HEK293 (cell line): ENCODE results near the gene MFGE8.
A peak's percentile ranks its signal among the peaks of the same experiment; 100 is the strongest.

Experiments
- CTCF ChIA-PET: fragments of 350-600 bp; formaldehyde crosslinking; extraction: SDS; loops from one replicate; lab custom pipeline; 2021; ENCODE audit warnings: antibody characterized with exemption; lab: Yijun Ruan, JAX
- POLR2A ChIA-PET: fragments of 300-600 bp; formaldehyde crosslinking; extraction: SDS; loops from one replicate; lab custom pipeline; 2020; ENCODE audit warnings: antibody characterized with exemption, inconsistent platforms; lab: Yijun Ruan, JAX
- H3K27ac ChIP-seq: fragments of 200-500 bp; sonication (Bioruptor generic); 2 replicates; pipeline ENCODE4 v1.5.1; 2014; ENCODE audit warnings: low read depth, low read length, control low read depth, inconsistent platforms; ENCODE audit errors: extremely low read depth
- H3K36me3 ChIP-seq, 2 experiments: fragments of 200-500 bp in 1 of 2; sonication (Bioruptor generic) in 1 of 2; 1 replicate in 1 of 2; 2 replicates in 1 of 2; pipeline ENCODE4 v1.5.1; 2014 to 2017; ENCODE audit warnings: inconsistent platforms in 2 of 2, low read length in 2 of 2; ENCODE audit not compliant: control insufficient read depth in 2 of 2, insufficient read depth in 1 of 2
- H3K4me1 ChIP-seq: fragments of 200-500 bp; sonication (Bioruptor generic); 2 replicates; pipeline ENCODE4 v1.5.1; 2014; ENCODE audit warnings: mild to moderate bottlenecking, low read length, inconsistent platforms; ENCODE audit not compliant: control insufficient read depth, insufficient read depth
- H3K4me3 ChIP-seq: 2 replicates; pipeline ENCODE4 v1.5.1; 2011; ENCODE audit warnings: low read depth, mild to moderate bottlenecking, control low read depth, low read length, moderate library complexity
- H3K9me3 ChIP-seq: fragments of 200-500 bp; sonication (Bioruptor generic); 2 replicates; pipeline ENCODE4 v1.5.1; 2014; ENCODE audit warnings: low read depth, low read length, inconsistent platforms; ENCODE audit not compliant: control insufficient read depth, insufficient read depth
- BCL6B ChIP-seq: fragments of 450-650 bp; formaldehyde crosslinking; IDR thresholded peaks from 2 replicates; pipeline ENCODE4 v1.5.1; 2017; ENCODE audit warnings: missing biosample characterization, missing genetic modification characterization
- EGR2 ChIP-seq: fragments of 450-650 bp; formaldehyde crosslinking; IDR thresholded peaks from 2 replicates; pipeline ENCODE4 v1.5.1; 2016; ENCODE audit warnings: low read depth, missing biosample characterization, missing genetic modification characterization
- HOXD13 ChIP-seq: sonication (generic); formaldehyde crosslinking; IDR thresholded peaks from 2 replicates; pipeline ENCODE4 v1.8.0; 2022; ENCODE audit warnings: missing genetic modification reagents, borderline replicate concordance
- ZNF16 ChIP-seq: fragments of 450-650 bp; formaldehyde crosslinking; IDR thresholded peaks from 2 replicates; pipeline ENCODE4 v1.5.1; 2016; ENCODE audit warnings: low read depth, missing biosample characterization, missing genetic modification characterization
- ZNF629 ChIP-seq: fragments of 450-650 bp; formaldehyde crosslinking; IDR thresholded peaks from 2 replicates; pipeline ENCODE4 v1.5.1; 2017; ENCODE audit warnings: missing biosample characterization, missing genetic modification characterization
- TF ChIP-seq, protein P1 (sequence below): fragments of 450-650 bp; formaldehyde crosslinking; IDR thresholded peaks from 2 replicates; pipeline ENCODE4 v1.5.1; 2016; ENCODE audit warnings: missing biosample characterization, missing genetic modification characterization, borderline replicate concordance
- TF ChIP-seq, protein P2 (sequence below): fragments of 450-650 bp; formaldehyde crosslinking; IDR thresholded peaks from 2 replicates; pipeline ENCODE4 v1.5.1; 2016; ENCODE audit warnings: missing biosample characterization, missing genetic modification characterization
- TF ChIP-seq, protein P3 (sequence below): fragments of 450-650 bp; formaldehyde crosslinking; IDR thresholded peaks from 2 replicates; pipeline ENCODE4 v1.5.1; 2016; ENCODE audit warnings: missing biosample characterization, missing genetic modification characterization

MFGE8 gene

GRCh38 chr15:88902846-88903245, 10.3 kb downstream of the MFGE8 start:
- peaks cover 11 to 82% of the 10 kb centered on the region in 2 experiments; a peak in 2 of 3 replicates for H3K36me3 ChIP-seq
- no peaks in the 10 kb centered on the region for H3K9me3 ChIP-seq
- no peak overlapping the region for H3K4me3 ChIP-seq
- CTCF ChIA-PET: interaction anchor here (0.5 to 5.1 kb wide), 18 partner anchors 9 to 1456 kb away, joined by 3 to 65 read pairs (median 4); no protein-coding TSS in a partner anchor
- no peak overlapping the region for H3K27ac ChIP-seq
- POLR2A ChIA-PET: interaction anchor here (1.0 to 2.0 kb wide), 2 partner anchors 9 to 11 kb away, joined by 3 to 7 read pairs; partner anchors contain the start of gene MFGE8
- peaks cover 5% of the 10 kb centered on the region for H3K4me1 ChIP-seq
- TF ChIP-seq, protein P1, sequence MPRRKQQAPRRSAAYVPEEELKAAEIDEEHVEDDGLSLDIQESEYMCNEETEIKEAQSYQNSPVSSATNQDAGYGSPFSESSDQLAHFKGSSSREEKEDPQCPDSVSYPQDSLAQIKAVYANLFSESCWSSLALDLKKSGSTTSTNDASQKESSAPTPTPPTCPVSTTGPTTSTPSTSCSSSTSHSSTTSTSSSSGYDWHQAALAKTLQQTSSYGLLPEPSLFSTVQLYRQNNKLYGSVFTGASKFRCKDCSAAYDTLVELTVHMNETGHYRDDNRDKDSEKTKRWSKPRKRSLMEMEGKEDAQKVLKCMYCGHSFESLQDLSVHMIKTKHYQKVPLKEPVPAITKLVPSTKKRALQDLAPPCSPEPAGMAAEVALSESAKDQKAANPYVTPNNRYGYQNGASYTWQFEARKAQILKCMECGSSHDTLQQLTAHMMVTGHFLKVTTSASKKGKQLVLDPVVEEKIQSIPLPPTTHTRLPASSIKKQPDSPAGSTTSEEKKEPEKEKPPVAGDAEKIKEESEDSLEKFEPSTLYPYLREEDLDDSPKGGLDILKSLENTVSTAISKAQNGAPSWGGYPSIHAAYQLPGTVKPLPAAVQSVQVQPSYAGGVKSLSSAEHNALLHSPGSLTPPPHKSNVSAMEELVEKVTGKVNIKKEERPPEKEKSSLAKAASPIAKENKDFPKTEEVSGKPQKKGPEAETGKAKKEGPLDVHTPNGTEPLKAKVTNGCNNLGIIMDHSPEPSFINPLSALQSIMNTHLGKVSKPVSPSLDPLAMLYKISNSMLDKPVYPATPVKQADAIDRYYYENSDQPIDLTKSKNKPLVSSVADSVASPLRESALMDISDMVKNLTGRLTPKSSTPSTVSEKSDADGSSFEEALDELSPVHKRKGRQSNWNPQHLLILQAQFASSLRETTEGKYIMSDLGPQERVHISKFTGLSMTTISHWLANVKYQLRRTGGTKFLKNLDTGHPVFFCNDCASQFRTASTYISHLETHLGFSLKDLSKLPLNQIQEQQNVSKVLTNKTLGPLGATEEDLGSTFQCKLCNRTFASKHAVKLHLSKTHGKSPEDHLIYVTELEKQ: no peak

DNA sequence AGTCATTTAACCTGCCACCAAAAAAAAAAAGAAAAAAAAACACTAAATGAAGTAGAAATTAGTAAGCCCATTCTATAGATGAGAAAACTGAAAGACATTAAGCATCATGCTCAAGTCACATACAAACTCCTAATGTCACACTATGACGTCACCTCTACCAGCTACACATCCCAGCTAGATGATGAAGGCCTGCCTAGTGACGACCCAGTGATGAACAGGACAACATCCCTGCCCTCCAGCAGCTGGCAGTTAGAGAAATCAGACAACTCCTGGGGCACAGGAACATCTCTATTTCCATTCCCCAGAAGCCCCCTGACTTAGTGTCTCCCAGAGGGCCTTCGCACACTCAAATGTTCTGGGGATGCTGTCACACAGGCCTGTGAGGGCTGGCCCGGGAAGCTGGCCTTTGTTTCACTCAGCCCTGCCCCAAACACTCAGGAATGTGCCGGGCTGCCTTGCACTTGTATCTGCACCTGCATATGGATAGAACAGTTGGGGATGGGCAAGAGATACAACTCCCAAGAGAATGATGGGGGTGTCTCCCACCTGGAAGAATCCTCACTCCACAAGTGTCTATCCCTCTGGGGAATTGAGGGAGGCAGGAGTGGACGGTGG, 10.9 kb downstream of the MFGE8 start:
- no peak overlapping the region for H3K4me3 ChIP-seq
- no peak for TF ChIP-seq HOXD13 (CRISPR knock-in tag)
- peak; percentile 58; the same call in 1 of the 2 replicates for TF ChIP-seq ZNF629 (tag by site-specific recombination)
- TF ChIP-seq, protein P2, sequence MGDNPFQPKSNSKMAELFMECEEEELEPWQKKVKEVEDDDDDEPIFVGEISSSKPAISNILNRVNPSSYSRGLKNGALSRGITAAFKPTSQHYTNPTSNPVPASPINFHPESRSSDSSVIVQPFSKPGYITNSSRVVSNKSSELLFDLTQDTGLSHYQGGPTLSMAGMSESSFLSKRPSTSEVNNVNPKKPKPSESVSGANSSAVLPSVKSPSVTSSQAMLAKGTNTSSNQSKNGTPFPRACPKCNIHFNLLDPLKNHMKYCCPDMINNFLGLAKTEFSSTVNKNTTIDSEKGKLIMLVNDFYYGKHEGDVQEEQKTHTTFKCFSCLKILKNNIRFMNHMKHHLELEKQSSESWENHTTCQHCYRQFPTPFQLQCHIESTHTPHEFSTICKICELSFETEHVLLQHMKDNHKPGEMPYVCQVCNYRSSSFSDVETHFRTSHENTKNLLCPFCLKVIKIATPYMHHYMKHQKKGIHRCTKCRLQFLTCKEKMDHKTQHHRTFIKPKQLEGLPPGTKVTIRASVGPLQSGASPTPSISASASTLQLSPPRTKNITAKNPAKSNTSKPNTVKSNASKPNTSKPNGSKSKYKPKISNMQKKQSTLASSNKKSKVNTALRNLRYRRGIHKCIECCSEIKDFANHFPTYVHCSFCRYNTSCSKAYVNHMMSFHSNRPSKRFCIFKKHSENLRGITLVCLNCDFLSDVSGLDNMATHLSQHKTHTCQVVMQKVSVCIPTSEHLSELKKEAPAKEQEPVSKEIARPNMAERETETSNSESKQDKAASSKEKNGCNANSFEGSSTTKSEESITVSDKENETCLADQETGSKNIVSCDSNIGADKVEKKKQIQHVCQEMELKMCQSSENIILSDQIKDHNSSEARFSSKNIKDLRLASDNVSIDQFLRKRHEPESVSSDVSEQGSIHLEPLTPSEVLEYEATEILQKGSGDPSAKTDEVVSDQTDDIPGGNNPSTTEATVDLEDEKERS: no peak
- TF ChIP-seq, protein P3, sequence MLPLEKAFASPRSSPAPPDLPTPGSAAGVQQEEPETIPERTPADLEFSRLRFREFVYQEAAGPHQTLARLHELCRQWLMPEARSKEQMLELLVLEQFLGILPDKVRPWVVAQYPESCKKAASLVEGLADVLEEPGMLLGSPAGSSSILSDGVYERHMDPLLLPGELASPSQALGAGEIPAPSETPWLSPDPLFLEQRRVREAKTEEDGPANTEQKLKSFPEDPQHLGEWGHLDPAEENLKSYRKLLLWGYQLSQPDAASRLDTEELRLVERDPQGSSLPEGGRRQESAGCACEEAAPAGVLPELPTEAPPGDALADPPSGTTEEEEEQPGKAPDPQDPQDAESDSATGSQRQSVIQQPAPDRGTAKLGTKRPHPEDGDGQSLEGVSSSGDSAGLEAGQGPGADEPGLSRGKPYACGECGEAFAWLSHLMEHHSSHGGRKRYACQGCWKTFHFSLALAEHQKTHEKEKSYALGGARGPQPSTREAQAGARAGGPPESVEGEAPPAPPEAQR: no peak
- ChIA-PET POLR2A (interaction anchor here (1.0 to 2.0 kb wide), 2 partner anchors 10 to 11 kb away, joined by 3 to 7 read pairs; partner anchors contain the start of gene MFGE8), CTCF (interaction anchor here (0.7 to 5.1 kb wide), 11 partner anchors 10 to 305 kb away, joined by 3 to 65 read pairs (median 5); no protein-coding TSS in a partner anchor)
- peaks cover 9% of the 10 kb centered on the region for H3K4me1 ChIP-seq
- no peaks in the 10 kb centered on the region for H3K9me3 ChIP-seq
- peaks cover 11 to 77% of the 10 kb centered on the region in 2 experiments; a peak in 2 of 3 replicates for H3K36me3 ChIP-seq
- H3K27ac ChIP-seq: no peak overlapping the region

DNA sequence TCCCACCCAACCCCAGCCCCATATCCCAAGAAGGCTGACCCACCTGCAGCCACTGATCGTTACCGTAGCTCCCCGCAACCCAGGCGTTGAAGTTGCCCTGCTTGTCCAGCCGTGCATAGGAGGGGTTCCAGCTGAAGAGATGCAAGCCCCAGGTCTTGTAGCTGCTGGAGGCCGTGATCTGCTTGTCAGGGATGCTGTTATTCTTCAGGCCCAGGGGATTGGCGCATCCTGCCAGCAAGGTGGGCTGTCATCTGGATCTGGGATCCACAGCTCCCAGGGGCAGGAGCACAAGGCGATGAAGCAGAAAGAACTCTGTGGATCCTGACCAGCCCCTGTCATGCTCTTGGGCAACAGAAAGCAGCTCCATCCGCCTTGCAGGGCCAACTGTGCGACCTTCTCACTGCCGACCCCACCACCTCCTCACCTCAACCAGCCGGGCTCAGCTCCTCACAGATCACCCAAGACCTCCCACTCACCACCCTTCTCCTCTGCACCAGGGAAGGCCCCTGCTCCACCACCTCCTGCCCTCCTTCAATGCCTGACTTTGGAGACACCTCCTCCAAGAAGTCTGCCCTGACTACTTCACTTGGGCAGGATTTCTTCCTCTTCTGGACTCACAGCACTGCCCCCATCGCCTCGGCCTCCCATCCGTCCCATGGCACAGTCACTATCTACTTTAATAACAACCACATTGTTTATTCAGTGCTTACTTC, 11.5 kb downstream of the MFGE8 start:
- CTCF ChIA-PET: interaction anchor here (0.6 to 5.1 kb wide), 11 partner anchors 10 to 347 kb away, joined by 3 to 65 read pairs (median 4); no protein-coding TSS in a partner anchor
- H3K4me1 ChIP-seq: peaks cover 14% of the 10 kb centered on the region
- H3K27ac ChIP-seq: no peak overlapping the region
- no peak overlapping the region for H3K4me3 ChIP-seq
- peaks cover 11 to 70% of the 10 kb centered on the region in 2 experiments; a peak in 2 of 3 replicates for H3K36me3 ChIP-seq
- peak; percentile 44; the same call in 1 of the 2 replicates for TF ChIP-seq EGR2
- TF ChIP-seq ZNF16 (tag by site-specific recombination): no peak
- TF ChIP-seq BCL6B (tag by site-specific recombination): no peak
- TF ChIP-seq, all 188 proteins: peak for 1
- POLR2A ChIA-PET: interaction anchor here (2.0 kb wide), 1 partner anchor 10 kb away, joined by 7 read pairs; no protein-coding TSS in a partner anchor
- no peaks in the 10 kb centered on the region for H3K9me3 ChIP-seq
